Mucosa of descending colon (tissue), 3 donors: ENCODE measurements around the gene BCAT1. TPM values are rescaled to one million over a fixed set of nuclear protein-coding genes. Genes with fewer than 3 reads are reported as not detected.
"Not testable (repeated sequence)": the region's sequence is repeated elsewhere in the genome, so short reads cannot be mapped to it uniquely, and the experiment has no call there.

Experiments
- ATAC-seq: fragments of 200-7000 bp; cut with Tn5 transposase; one replicate; pipeline ENCODE4 v1.9.1; 2020; ENCODE audit warnings: mild to moderate bottlenecking, moderate library complexity
- DNase-seq, 3 donors: peaks; one replicate each; pipeline ENCODE4 v3.0.0-alpha.2; 2020
- H3K36me3 ChIP-seq: fragments of 200-600 bp; one replicate; pipeline ENCODE4 v1.8.0; 2021; ENCODE audit warnings: low read depth, mild to moderate bottlenecking
- H3K4me1 ChIP-seq: fragments of 200-600 bp; one replicate; pipeline ENCODE4 v1.8.0; 2021; ENCODE audit warnings: low read depth, mild to moderate bottlenecking
- H3K4me3 ChIP-seq: fragments of 200-600 bp; one replicate; pipeline ENCODE4 v1.8.0; 2021; ENCODE audit warnings: mild to moderate bottlenecking
- H3K9me3 ChIP-seq: fragments of 200-600 bp; one replicate; pipeline ENCODE4 v1.8.0; 2021; ENCODE audit warnings: mild to moderate bottlenecking
- intact Hi-C, 2 donors: fragments of 100-400 bp; cut with DNase I in 1 of 2; cut with micrococcal nuclease in 1 of 2; formaldehyde crosslinking; loops; one replicate each; pipeline versions ENCODE4 v1.11.0 to v1.11.1; 2022; cut with DNase I, micrococcal nuclease
- total RNA-seq, 3 donors: library from RNA; stranded (reverse); fragmentation: NEBNext Ultra II Directional in 2 of 3; extraction: Animal tissue kit (Norgen Biotek cat#: 25700) in 2 of 3; gene quantifications; one replicate each; pipeline versions ENCODE4 v1.2.1 to v1.2.4, GENCODE V29; 2021 to 2023
- TF ChIP-seq, protein P1 (sequence below): fragments of 200-600 bp; IDR thresholded peaks from one replicate; pipeline ENCODE4 v1.8.0; 2022; ENCODE audit warnings: antibody characterized with exemption, mild to moderate bottlenecking
- donor health status: DM: no; HTN: no; CAD: no; lungs with moderate emphysema.
- donor health status: DM: no; HTN: no; CAD: no.
- donor health status: DM: no; HTN: yes; CAD: no.

BCAT1 gene
- total RNA-seq, 3 donors from 2014 or later: 5.3 to 19.7 (median 11.1) TPM

- intact Hi-C loops: no loop called here
- no peak for ATAC-seq
- no peak for DNase-seq
- Histone ChIP-seq H3K36me3 (no peaks in the 10 kb centered on the region), H3K4me1 (no peaks in the 10 kb centered on the region), H3K4me3 (no peak overlapping the region), H3K9me3 (no peaks in the 10 kb centered on the region)
- TF ChIP-seq, protein P1, sequence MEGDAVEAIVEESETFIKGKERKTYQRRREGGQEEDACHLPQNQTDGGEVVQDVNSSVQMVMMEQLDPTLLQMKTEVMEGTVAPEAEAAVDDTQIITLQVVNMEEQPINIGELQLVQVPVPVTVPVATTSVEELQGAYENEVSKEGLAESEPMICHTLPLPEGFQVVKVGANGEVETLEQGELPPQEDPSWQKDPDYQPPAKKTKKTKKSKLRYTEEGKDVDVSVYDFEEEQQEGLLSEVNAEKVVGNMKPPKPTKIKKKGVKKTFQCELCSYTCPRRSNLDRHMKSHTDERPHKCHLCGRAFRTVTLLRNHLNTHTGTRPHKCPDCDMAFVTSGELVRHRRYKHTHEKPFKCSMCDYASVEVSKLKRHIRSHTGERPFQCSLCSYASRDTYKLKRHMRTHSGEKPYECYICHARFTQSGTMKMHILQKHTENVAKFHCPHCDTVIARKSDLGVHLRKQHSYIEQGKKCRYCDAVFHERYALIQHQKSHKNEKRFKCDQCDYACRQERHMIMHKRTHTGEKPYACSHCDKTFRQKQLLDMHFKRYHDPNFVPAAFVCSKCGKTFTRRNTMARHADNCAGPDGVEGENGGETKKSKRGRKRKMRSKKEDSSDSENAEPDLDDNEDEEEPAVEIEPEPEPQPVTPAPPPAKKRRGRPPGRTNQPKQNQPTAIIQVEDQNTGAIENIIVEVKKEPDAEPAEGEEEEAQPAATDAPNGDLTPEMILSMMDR: no peak
Measured at GRCh38 chr12:24911271-24911791, 37.6 kb downstream of the BCAT1 start.

GRCh38 chr12:24910192-24910591 lies 38.7 kb downstream of the BCAT1 start:
- DNase-seq, intact Hi-C loops, H3K4me3 ChIP-seq, H3K4me1 ChIP-seq, ATAC-seq, H3K36me3 ChIP-seq, H3K9me3 ChIP-seq: not testable (repeated sequence)

- TF ChIP-seq, protein P1: no peak
- DNase-seq: peak in 1 of 3 donors; percentile 28
Measured at GRCh38 chr12:24909667-24910066, 39.2 kb downstream of the BCAT1 start.

DNA sequence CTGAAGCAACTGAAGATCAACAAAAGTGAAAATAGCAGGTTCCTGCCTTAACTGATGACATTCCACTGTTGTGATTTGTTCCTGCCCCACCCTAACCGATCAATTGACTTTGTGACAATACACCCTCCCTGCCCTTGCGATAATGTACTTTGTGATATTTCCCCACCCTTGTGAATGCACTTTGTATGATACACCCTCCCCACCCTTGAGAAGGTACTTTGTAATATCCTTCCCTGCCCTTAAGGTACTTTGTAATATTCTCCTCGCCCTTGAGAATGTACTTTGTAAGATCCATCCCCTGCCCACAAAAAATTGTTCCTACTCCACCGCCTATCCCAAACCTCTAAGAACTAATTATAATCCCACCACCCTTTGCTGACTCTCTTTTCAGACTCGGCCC lies 41.4 kb downstream of the BCAT1 start:
- intact Hi-C loops: no loop called here
- Histone ChIP-seq H3K4me3 (no peak overlapping the region), H3K36me3 (no peaks in the 10 kb centered on the region), H3K4me1 (no peaks in the 10 kb centered on the region), H3K9me3 (no peaks in the 10 kb centered on the region)
- DNase-seq (no peak), ATAC-seq (no peak)
- TF ChIP-seq, protein P1: no peak

More at GRCh38 chr12:24909667-24910066, 39.2 kb downstream of the BCAT1 start:
- peak; percentile 47 for ATAC-seq
- intact Hi-C loops: no loop called here
- H3K4me3 ChIP-seq: no peak overlapping the region
- no peaks in the 10 kb centered on the region for H3K36me3 ChIP-seq
- H3K4me1 ChIP-seq: no peaks in the 10 kb centered on the region
- H3K9me3 ChIP-seq: no peaks in the 10 kb centered on the region

- Histone ChIP-seq H3K9me3 (no peaks in the 10 kb centered on the region), H3K4me1 (no peaks in the 10 kb centered on the region), H3K4me3 (no peak overlapping the region), H3K36me3 (no peaks in the 10 kb centered on the region)
- intact Hi-C loops: no loop called here
- TF ChIP-seq, protein P1: no peak
- ATAC-seq: no peak
- DNase-seq: no peak
Measured at GRCh38 chr12:24906141-24906540, 42.8 kb downstream of the BCAT1 start.

DNA sequence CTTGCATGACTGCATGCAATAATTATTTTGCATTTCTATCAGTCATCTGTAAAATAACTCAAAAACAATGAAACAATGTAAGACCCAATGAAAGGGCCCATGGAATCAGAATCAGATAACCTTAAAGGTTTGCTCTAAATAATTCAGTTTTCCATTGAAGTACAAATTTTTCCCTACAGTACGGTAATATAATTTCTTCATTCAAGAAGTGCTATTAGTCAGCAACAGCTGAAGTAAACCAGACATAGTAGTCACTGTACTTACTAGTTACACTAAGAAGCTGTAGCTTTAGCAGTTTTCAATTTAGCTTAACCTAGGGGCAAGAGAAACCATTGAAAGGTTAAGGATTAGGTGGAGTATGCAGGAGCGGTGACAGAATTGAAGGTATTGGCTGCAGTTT lies 43.5 kb downstream of the BCAT1 start:
- Histone ChIP-seq H3K4me1 (no peaks in the 10 kb centered on the region), H3K4me3 (no peak overlapping the region), H3K36me3 (no peaks in the 10 kb centered on the region), H3K9me3 (no peaks in the 10 kb centered on the region)
- ATAC-seq (no peak), DNase-seq (no peak)
- intact Hi-C loops: no loop called here
- TF ChIP-seq, protein P1: no peak
